Measurements from ENCODE around the gene TMCC1. TPM values are rescaled to one million over a fixed set of nuclear protein-coding genes. Genes with fewer than 3 reads are reported as not detected.
A peak's percentile ranks its signal among the peaks of the same experiment; 100 is the strongest.

TMCC1 gene
- total RNA-seq, 2 donors from 2014 or later = 16.7 to 16.9 TPM

DNA sequence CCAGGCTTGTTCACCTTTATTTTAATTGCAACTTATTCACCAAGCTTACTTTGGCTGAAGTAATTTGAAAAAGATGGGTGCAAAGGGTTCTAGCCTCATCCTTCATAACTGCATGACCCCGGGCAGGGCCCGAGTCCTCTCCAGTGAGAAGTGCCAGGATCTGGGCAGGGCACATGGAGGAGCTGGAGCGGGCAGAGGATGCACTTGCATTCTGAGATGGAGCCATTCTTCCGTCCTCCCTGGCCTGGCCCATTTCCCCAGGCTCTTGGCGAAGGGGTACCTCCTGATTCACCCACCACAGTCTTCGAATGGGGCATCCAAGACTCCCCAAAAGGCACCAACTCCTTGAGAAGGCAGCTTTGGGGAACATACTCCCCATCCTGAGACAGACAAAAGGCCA is 264.5 kb downstream of the TMCC1 start:
- H3K36me3 Mint-ChIP-seq (ENCODE audit: insufficient read depth in 2 of 2) = no peaks in the 10 kb centered on the region
- DNase-seq = no peak
- no peaks in the 10 kb centered on the region for H3K27me3 Mint-ChIP-seq (ENCODE audit: low read depth)
- H3K27ac Mint-ChIP-seq = no peak overlapping the region
- ATAC-seq (replicated peaks in 1 of 2) = no peak
- H3K4me3 Mint-ChIP-seq = no peak overlapping the region
- H3K4me1 Mint-ChIP-seq (ENCODE audit: low read depth) = peaks cover 24% of the 10 kb centered on the region
- H3K9me3 Mint-ChIP-seq = no peaks in the 10 kb centered on the region

DNA sequence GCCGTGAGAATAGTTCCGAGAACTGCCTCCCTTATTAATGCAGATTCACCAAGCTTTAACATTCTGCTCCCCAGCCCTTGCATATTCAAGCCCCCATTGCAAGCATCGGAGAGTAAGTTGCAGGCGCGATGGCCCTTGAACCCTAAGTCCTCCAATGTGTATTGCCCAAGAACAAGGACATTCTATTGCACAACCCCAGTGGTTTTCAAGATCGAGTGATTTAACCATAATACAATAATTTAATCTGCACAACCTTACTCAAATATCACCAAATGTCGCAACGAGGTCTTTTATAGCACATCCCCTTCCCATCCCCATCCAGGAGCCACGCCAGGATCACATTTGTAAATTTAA is 265.4 kb downstream of the TMCC1 start:
- DNase-seq = no peak
- no peaks in the 10 kb centered on the region for H3K36me3 Mint-ChIP-seq (ENCODE audit: insufficient read depth in 2 of 2)
- peak overlapping the region; percentile 90 to 93 for H3K4me3 Mint-ChIP-seq
- H3K27me3 Mint-ChIP-seq (ENCODE audit: low read depth) = no peaks in the 10 kb centered on the region
- peaks cover 24% of the 10 kb centered on the region for H3K4me1 Mint-ChIP-seq (ENCODE audit: low read depth)
- H3K9me3 Mint-ChIP-seq = no peaks in the 10 kb centered on the region
- no peak overlapping the region for H3K27ac Mint-ChIP-seq
- no peak for ATAC-seq (replicated peaks in 1 of 2)

DNA sequence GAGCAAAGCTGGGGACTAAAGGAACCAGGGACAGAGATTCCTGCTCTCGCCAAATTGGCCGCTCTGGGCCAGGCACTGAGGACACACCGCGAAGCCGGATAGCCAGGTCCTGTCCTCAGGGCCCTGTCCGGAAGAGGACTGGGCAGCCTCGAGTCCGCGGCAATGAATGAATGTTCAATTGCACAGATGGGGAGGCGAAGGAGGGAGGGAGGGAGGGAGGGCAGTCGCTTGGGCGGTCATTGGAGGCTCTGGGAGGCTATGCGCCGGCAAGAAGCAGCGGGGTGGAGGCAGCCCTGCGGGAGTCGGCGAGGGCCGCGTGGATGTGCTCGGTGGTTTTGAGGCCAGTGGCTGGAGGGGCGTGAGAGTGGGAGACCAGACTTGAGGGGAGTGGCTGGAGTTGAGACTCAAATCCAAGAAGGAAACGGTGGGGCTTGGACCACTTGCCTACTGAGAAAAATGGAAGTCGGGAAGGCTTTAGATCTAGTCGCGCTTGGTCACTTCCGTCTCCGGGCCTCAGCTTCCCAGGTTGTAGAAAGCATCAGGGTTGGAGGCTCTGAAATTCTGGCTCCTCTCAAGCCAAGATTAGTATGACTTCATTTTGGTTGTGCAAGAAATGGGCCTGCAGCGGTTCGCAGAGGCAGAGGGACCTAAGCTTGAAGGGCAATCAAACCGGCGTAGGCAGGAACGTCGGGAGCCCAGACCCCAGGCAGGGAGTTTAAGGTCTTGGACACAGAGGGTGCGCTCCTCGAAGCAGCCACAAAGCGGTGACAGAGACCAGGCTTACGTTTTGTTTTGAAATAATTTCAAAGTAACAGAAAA is 266.0 kb downstream of the TMCC1 start:
- H3K27ac Mint-ChIP-seq = no peak overlapping the region
- DNase-seq (peak; percentile 65 to 69), ATAC-seq (replicated peaks in 1 of 2) (peak; percentile 52 to 62)
- H3K36me3 Mint-ChIP-seq (ENCODE audit: insufficient read depth in 2 of 2) = no peaks in the 10 kb centered on the region
- no peaks in the 10 kb centered on the region for H3K9me3 Mint-ChIP-seq
- H3K4me1 Mint-ChIP-seq (ENCODE audit: low read depth) = peaks cover 24% of the 10 kb centered on the region
- H3K4me3 Mint-ChIP-seq = peak overlapping the region; percentile 90 to 93
- H3K27me3 Mint-ChIP-seq (ENCODE audit: low read depth) = no peaks in the 10 kb centered on the region

DNA sequence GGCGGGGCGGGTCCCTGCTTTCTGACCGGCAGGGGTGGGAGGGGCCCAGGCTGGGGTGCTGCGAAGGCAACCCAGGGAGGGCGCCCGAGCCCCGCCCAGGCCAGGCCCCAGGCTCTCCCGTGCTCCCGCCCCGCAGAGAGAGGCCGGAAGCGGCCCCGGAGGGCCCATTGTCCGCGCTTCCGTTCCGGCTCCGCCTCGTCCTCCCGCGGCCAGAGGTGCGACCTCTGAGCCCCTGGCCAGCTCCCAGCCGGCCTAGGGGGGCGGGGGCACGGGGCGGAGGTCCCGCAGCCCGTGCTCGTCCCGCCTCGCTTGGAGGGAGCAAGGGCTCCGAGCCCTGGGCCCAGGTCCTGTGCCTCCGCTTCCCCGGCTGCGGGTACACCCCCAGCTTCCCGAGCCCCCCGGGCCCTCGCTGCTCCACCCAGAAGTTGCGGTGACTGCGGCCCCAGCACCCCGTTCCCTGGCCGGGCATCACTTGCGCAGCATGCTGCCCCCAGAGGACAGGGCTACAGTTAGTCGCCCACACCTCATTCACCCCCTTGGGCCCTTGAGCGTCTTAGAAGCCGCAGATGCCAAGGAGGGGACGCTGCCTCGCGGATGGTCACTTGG is 266.7 kb downstream of the TMCC1 start:
- H3K9me3 Mint-ChIP-seq = no peaks in the 10 kb centered on the region
- H3K4me1 Mint-ChIP-seq (ENCODE audit: low read depth) = peaks cover 24% of the 10 kb centered on the region
- peak overlapping the region; percentile 90 to 93 for H3K4me3 Mint-ChIP-seq
- ATAC-seq (replicated peaks in 1 of 2) (peak; percentile 97), DNase-seq (peak; percentile 88 to 89)
- no peaks in the 10 kb centered on the region for H3K27me3 Mint-ChIP-seq (ENCODE audit: low read depth)
- no peaks in the 10 kb centered on the region for H3K36me3 Mint-ChIP-seq (ENCODE audit: insufficient read depth in 2 of 2)
- H3K27ac Mint-ChIP-seq = no peak overlapping the region

DNA sequence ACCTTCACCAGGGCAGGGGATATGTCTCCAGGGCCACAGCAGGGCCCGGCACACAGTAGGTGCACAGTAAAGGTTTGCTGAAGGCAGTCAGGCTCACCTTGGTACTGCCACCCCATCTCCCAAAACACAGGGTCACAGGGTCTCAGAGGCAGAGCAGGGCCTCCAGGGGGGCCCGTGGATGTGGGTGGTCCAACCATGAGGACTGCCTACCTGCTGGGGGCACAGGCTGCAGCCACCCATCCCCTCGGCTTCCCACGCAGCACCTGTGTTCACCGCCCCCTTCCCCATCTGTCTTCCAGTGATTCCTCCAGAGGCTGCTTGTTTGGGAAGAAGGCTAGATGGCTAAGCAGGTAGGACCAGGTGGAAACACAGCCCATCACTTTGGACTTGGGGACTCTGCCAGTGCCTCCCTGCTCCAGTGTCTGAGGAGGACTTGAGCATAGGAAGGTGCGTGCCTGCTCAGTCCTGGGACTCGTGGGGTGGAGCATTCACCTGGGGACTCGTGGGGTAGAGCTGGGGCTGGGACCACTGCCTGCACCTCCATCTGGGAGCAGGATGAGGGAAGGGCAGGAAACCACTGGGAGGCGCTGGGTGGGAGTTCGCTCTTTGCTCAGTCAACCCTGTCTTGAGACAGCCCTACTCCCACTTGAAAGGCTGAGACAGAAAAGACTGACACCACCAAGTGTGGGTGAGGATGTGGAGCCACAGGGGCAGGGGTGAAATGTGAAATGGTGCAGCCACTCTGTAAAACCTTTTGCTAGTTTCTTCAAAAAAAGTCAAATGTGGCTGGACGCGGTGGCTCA is 268.2 kb downstream of the TMCC1 start:
- no peaks in the 10 kb centered on the region for H3K9me3 Mint-ChIP-seq
- H3K4me3 Mint-ChIP-seq = peak overlapping the region; percentile 32 to 93
- no peaks in the 10 kb centered on the region for H3K27me3 Mint-ChIP-seq (ENCODE audit: low read depth)
- H3K27ac Mint-ChIP-seq = no peak overlapping the region
- DNase-seq (no peak), ATAC-seq (replicated peaks in 1 of 2) (no peak)
- H3K36me3 Mint-ChIP-seq (ENCODE audit: insufficient read depth in 2 of 2) = no peaks in the 10 kb centered on the region
- peaks cover 24% of the 10 kb centered on the region for H3K4me1 Mint-ChIP-seq (ENCODE audit: low read depth)

DNA sequence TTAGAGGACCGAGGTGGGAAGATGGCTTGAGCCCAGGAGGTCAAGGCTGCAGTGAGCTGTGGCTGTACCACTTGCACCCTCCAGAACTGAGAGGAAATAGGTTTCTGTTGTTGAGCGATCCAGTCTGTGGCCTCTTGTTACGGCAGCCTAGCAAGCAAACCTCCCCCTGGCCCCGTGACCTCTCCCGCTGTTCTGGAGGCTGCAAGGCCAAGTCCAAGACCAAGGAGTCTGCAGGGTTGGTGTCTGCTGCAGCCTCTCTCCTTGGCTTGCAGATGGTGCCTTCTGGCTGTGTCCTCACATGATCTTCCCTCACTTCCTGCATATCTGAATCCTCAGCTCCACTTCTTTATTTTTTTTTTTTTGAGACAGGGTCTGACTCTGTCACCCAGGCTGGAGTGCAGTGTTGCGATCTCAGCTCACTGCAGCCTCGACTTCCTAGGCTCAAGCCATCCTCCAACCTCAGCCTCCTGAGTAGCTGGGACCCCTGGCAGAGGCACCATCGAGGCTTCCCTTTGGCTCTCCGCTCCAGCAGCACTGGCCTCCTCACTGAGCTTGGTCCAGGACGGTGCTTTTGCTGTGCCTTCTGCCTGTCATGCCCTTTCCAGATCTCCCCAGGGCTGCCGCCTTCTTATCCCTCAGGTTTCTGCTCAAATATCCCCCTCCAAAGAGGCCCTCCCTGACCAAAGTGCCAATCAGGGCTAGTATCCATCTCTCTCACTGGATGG is 269.0 kb downstream of the TMCC1 start:
- Mint-ChIP-seq H3K36me3 (ENCODE audit: insufficient read depth in 2 of 2) (no peaks in the 10 kb centered on the region), H3K4me1 (ENCODE audit: low read depth) (peaks cover 24% of the 10 kb centered on the region), H3K27ac (no peak overlapping the region), H3K4me3 (no peak overlapping the region), H3K9me3 (no peaks in the 10 kb centered on the region), H3K27me3 (ENCODE audit: low read depth) (no peaks in the 10 kb centered on the region)
- no peak for ATAC-seq (replicated peaks in 1 of 2)
- DNase-seq = no peak

DNA sequence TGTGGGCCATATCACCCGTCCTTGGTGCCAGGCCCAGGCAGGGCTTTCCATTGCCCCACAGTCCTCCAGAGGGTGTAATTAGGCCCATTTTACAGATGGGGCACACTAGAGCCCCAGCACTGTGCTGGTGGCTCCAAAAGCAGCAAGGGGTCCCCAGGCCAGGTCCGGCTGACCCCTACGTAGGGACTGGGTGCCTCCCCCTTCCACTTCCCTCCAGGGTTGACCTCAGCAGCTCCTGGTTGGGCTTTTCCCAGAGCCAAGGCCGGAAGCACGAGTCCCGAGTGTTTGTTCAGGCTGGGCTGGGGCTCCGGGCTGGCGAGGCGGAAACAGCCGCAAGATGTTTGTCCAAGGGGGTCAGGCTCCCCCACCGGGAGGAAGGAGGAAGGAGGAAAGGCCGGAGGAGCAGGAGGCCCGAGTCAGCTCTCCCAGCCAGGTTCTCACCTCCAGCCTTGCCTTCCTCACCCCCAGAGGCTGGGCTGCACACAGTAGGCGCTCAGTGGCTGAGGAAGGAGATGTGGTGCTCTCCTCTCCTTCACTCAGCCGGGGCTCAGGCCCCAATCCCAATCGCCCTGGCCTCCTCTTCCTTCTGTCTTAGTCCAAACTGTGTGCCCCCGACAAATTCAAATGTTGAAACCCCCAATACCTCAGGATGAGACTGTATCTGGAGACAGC is 269.9 kb downstream of the TMCC1 start:
- no peaks in the 10 kb centered on the region for H3K27me3 Mint-ChIP-seq (ENCODE audit: low read depth)

DNA sequence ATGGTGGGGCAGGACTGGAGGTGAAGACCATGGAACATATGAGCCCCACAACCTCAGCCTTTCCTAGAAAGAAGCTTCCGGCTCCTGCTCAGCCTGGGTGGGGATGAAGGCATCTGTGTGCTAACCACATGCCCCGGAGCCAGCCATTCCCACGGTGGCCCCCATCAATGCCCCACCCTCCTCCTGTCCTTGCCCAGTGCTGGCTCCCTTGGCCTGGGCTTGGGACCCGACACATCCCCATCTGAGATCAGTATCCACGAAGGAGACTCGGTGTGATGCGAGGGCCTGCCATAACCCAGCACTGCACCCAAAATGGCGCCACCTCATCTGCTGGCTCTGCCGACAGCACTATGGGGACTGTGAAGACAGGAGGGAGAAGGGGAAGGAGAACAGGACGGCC is 270.6 kb downstream of the TMCC1 start:
- Mint-ChIP-seq H3K27me3 (ENCODE audit: low read depth) (no peaks in the 10 kb centered on the region), H3K4me3 (no peak overlapping the region), H3K9me3 (no peaks in the 10 kb centered on the region), H3K4me1 (ENCODE audit: low read depth) (peaks cover 28% of the 10 kb centered on the region), H3K27ac (no peak overlapping the region), H3K36me3 (ENCODE audit: insufficient read depth in 2 of 2) (no peaks in the 10 kb centered on the region)
- DNase-seq (no peak), ATAC-seq (replicated peaks in 1 of 2) (no peak)

More for the DNA sequence above, 269.9 kb downstream of the TMCC1 start:
- no peak overlapping the region for H3K4me3 Mint-ChIP-seq
- no peaks in the 10 kb centered on the region for H3K36me3 Mint-ChIP-seq (ENCODE audit: insufficient read depth in 2 of 2)
- H3K9me3 Mint-ChIP-seq = no peaks in the 10 kb centered on the region
- H3K4me1 Mint-ChIP-seq (ENCODE audit: low read depth) = peaks cover 28% of the 10 kb centered on the region
- no peak overlapping the region for H3K27ac Mint-ChIP-seq
- no peak for ATAC-seq (replicated peaks in 1 of 2)
- DNase-seq = no peak

DNA sequence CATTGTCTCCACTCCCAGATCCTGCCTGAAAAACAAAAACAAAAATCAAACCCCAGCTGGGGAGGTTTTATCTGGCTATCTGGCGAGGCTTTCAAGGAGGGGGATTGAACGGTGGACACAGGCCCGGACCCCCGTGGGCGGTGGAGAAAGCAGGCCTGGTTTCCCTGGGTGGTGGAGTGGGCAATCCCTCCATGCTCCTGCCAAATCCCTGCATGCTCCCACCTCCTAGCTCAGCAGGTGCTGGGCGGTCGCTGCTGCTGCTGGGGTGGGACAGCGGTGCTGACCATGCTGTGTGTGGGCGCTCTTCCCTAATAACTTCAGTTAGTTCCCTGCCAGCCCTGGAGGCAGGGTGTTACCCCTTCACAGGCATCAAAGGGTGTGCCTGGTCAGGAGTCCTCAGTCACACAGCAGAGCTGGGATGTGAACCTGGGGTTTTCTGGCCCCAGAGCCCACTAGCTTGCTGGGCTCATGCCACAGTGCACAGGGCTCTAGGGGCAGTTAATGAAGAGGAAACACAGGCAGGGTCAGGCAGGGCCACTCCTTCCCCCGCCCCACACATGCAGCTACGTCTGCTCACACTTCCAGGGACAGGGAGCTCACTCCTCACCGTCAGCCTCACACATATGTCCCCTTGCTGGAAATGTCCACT is 271.2 kb downstream of the TMCC1 start:
- Mint-ChIP-seq H3K4me3 (no peak overlapping the region), H3K27me3 (ENCODE audit: low read depth) (no peaks in the 10 kb centered on the region), H3K9me3 (no peaks in the 10 kb centered on the region), H3K27ac (no peak overlapping the region), H3K4me1 (ENCODE audit: low read depth) (peaks cover 22% of the 10 kb centered on the region), H3K36me3 (ENCODE audit: insufficient read depth in 2 of 2) (no peaks in the 10 kb centered on the region)
- no peak for ATAC-seq (replicated peaks in 1 of 2)
- DNase-seq = no peak

DNA sequence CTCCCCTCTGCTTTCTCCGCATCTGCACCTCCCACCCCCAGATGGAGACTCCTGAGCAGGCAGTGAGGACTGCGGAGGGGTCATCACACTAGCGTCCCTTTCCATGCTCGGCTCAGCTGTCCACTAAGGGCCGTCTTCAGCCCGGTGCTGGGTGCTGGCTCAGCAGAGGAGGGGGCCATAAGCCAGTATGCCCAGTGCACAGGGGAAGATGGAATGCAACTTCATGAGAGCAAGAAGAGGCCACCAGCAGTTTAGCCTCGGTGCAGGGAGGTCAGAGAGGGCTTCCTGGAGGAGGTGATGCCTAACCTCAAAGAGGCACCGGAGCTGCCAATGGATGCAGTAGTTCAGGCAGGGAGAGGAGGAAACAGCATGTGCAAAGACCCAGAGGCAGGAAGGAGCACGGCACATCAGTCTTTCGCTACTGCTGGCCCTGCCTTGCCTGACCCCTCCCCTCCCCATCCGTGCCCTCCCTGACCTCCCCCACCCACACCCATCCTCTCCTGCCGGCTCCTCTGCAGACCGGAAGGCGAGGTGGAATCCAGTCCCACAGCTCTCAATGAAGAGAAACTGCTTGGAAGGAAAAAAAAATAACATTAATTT is 271.8 kb downstream of the TMCC1 start:
- Mint-ChIP-seq H3K27me3 (ENCODE audit: low read depth) (no peaks in the 10 kb centered on the region), H3K27ac (no peak overlapping the region), H3K9me3 (no peaks in the 10 kb centered on the region), H3K4me3 (no peak overlapping the region), H3K4me1 (ENCODE audit: low read depth) (peaks cover 19% of the 10 kb centered on the region), H3K36me3 (ENCODE audit: insufficient read depth in 2 of 2) (no peaks in the 10 kb centered on the region)
- ATAC-seq (replicated peaks in 1 of 2) (no peak), DNase-seq (no peak)

DNA sequence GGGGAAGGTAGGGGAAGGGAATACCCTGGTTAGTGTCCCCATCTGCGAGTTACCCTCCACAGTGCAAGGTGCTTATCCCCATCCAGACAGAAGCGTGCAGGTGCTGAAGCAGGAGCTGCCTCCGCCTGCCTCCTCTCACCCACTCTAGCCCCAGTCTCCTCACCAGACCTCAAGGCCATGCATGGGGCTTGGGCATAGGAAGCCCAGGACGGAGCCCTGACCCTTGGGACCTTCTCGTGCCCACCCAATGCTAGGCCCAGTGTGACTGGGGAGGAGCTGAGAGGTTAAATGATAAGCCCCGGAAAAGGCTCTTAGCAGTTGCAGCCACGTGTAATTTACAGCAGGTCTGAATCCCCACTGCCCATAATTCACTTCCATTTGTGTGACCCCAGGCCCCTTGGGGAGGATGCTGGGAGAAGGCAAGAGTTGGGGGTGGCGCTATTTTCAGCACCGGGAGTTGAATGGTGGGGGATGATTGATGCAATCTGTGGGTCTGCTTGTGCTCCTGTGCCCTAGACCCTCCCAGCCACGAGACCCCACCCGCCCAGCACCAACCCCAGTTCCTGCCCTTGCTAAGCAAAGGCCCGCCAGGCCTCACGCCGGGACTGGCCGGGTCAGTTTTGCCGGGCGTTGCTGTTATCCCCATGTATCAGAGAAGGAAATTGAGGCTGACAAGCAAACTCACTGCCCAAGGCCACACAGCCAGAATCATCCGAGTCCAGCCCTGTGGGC is 272.5 kb downstream of the TMCC1 start:
- peaks cover 16% of the 10 kb centered on the region for H3K4me1 Mint-ChIP-seq (ENCODE audit: low read depth)
- ATAC-seq (replicated peaks in 1 of 2) (no peak), DNase-seq (no peak)
- H3K4me3 Mint-ChIP-seq = no peak overlapping the region
- H3K27me3 Mint-ChIP-seq (ENCODE audit: low read depth) = no peaks in the 10 kb centered on the region
- no peak overlapping the region for H3K27ac Mint-ChIP-seq
- no peaks in the 10 kb centered on the region for H3K9me3 Mint-ChIP-seq
- H3K36me3 Mint-ChIP-seq (ENCODE audit: insufficient read depth in 2 of 2) = no peaks in the 10 kb centered on the region
